GM13976 (cell line): ENCODE measurements around the gene EIF5A2.

Experiments used
- DNase-seq: peaks from one replicate; pipeline ENCODE4 v3.0.0; 2012; ENCODE audit warnings: low spot score
- in situ Hi-C: fragments of 300-500 bp; cut with MboI; formaldehyde crosslinking; loops from one replicate; pipeline ENCODE4 v1.12.0; 2022; ENCODE audit warnings: low sequenced_read_pairs, mixed read lengths, inconsistent platforms; ENCODE audit not compliant: unreplicated experiment
- TF ChIP-seq, protein P1 (sequence below): IDR thresholded peaks from 2 replicates; pipeline ENCODE4 v1.5.1; 2012; ENCODE audit warnings: borderline replicate concordance, mild to moderate bottlenecking; ENCODE audit not compliant: insufficient read depth; ENCODE audit errors: extremely low read depth, missing control alignments, control extremely low read depth

The EIF5A2 gene

DNA sequence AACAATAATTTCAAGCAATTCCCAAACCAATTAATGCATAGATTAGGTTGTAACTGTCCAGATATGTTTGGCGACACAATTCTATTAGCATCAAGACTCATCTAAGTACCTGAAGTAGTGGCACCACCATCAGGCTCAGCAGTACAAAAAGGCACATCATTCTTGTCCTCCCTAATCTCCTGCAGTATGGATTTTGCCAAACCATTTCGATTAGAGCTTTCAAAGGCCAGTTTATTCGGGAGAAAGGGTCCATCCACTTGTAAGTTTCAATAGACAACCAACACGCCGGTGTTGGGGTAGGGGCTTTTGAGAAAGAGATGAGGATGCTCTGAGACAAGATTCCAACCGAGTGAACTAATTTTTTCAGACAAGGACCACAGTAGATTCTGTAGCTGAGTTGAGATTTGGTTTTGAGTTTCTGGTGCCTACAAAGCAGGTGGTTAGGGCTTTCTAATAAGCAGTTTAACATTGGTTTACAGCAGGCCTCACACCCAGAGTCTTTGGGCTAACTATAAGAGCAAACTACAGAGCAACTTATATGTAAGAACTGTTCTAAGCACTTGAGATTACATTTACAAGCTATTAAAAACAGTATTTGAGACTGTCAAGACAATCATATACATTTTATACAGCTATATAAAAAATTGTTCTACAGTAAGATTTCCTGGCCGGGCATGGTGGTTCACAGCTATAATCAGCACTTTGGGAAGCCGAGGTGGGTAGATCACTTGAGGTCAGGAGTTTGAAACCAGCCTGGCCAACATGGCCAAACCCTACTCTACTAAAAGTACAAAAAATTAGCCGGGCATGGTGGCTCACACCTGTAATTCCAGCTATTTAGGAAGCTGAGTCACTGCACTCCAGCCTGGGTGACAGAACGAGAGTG lies 43.0 kb downstream of the EIF5A2 start:
- TF ChIP-seq, protein P1, sequence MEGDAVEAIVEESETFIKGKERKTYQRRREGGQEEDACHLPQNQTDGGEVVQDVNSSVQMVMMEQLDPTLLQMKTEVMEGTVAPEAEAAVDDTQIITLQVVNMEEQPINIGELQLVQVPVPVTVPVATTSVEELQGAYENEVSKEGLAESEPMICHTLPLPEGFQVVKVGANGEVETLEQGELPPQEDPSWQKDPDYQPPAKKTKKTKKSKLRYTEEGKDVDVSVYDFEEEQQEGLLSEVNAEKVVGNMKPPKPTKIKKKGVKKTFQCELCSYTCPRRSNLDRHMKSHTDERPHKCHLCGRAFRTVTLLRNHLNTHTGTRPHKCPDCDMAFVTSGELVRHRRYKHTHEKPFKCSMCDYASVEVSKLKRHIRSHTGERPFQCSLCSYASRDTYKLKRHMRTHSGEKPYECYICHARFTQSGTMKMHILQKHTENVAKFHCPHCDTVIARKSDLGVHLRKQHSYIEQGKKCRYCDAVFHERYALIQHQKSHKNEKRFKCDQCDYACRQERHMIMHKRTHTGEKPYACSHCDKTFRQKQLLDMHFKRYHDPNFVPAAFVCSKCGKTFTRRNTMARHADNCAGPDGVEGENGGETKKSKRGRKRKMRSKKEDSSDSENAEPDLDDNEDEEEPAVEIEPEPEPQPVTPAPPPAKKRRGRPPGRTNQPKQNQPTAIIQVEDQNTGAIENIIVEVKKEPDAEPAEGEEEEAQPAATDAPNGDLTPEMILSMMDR, result no peak
- DNase-seq, result no peak
- in situ Hi-C loops, result no loop called here

GRCh38 chr3:170864525-170865208 lies 43.8 kb downstream of the EIF5A2 start:
- in situ Hi-C loops, result no loop called here
- DNase-seq, result no peak
- TF ChIP-seq, protein P1, result no peak

- DNase-seq, result no peak
- in situ Hi-C loops, result no loop called here
- TF ChIP-seq, protein P1, result no peak
Observed at GRCh38 chr3:170863816-170864215, 44.6 kb downstream of the EIF5A2 start.

- TF ChIP-seq, protein P1, result no peak
- in situ Hi-C loops, result no loop called here
- DNase-seq, result no peak
Observed at GRCh38 chr3:170862618-170863374, 45.6 kb downstream of the EIF5A2 start.

DNA sequence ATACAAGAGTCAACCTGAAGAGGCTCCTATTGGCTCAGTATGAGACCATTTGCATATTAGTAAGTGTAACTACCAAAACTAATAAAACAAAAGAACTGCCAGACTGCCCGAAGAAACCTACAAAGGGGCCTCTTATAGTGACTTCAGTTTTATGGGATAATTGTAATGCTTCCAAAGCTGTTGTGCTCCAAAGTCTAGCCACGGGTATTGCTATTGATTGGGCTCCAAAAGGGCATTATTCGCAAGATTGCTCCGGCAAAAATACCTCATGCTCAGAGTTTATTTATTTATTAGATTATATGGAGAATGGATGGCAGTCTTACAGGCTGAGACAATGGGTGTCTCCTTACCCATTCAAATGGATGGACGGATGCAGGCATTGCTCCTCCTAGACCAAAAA lies 49.8 kb downstream of the EIF5A2 start:
- TF ChIP-seq, protein P1, result no peak
- no peak for DNase-seq
- in situ Hi-C loops, result no loop called here

GRCh38 chr3:170852324-170852723 lies 56.1 kb downstream of the EIF5A2 start:
- DNase-seq, result no peak
- TF ChIP-seq, protein P1, result no peak
- in situ Hi-C loops, result no loop called here
